HL-60/S4 treated with phorbol 12-myristate 13-acetate at 8.2 ng/mL for 4 days and 3 days (cell line): ENCODE results near the gene NAA20.

Experiments used
- in situ Hi-C: fragments of 300-500 bp; cut with MboI; formaldehyde crosslinking; loops from 2 replicates; pipeline ENCODE4 v1.15.0; 2022; ENCODE audit warnings: low sequenced_read_pairs

The NAA20 gene, protein sequence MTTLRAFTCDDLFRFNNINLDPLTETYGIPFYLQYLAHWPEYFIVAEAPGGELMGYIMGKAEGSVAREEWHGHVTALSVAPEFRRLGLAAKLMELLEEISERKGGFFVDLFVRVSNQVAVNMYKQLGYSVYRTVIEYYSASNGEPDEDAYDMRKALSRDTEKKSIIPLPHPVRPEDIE

DNA sequence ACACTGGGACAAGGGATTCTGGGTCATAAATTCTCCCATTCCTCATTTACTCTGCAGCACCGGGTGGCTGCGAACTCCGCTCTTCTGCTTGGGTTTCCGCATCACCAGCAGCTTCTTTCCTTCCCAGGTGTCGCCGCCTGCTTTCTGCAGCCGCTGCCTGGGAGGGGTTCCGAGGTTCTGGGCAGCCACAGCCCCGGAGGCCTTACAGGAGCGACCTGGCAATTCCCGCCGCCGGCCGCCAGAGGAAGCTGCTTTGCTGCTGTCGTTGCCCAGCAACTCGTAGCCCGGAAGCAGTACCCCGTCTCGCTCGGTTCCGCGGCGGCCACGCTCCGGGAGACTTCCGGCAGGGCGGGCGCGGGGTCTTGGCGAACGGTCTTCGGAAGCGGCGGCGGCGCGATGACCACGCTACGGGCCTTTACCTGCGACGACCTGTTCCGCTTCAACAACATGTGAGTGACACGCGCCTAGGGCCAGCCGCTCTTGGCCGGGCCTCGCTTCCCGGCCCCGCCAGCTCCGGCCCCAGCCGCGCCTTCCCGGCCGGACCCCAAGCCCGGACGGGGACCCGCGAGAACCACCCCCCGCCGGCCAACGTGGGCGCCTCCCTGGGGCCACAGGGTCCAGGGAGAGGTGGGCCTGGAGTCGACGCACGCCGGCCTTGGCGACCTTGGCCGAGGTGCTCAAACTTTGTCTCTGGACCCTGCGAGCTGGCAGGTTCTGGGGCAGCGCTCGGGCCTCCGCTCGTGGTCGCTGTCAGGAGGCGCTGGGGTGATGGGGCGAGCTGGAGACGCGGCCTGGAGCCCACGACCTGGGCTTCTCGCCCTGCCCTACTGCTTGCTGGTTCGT is at the start of gene NAA20:
Gene NAA20 (plus strand): TSS at position 362 of the 843 bp plus-strand sequence. CDS start 35 bp downstream, at position 397.
- in situ Hi-C loops, result no loop called here

DNA sequence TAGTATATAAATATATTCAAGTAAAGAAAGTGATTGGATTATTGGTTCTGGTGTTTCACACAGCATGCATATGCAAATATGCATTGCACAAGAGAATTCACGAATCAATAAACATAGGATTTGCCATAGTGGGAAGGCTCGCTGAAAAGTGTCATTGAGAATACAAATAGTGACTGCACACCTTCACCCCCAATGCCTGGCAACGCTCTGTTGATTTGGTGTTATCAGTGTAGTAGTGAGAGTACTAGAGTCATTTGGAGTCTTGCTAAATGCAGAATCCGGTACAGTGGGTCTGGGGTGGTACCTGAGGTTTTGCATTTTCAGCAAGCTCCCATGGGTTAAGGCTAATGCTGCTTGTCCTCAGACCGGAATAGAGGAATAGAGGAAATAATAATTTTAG is 49.7 kb upstream of the NAA20 start:
- in situ Hi-C loops, result no loop called here

DNA sequence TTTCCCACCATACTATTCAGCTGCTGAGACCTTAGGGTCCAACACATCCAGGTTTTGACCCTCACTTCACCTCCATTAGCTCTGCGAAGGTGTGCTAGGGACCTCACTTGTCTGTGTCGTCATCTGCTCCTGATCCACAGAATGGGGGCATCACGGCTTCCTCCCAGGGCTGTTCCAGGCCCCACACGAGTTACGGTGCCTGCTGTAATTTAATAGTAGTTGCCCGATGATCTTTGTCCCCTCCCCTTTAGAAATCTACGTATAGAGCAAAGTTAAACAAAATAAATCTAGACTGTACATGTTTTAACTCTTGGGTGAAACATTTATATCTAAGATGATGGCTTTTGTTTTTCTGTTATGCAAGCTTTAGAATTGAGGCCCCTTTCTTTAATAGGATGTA is 49.1 kb upstream of the NAA20 start:
- in situ Hi-C loops, result no loop called here

DNA sequence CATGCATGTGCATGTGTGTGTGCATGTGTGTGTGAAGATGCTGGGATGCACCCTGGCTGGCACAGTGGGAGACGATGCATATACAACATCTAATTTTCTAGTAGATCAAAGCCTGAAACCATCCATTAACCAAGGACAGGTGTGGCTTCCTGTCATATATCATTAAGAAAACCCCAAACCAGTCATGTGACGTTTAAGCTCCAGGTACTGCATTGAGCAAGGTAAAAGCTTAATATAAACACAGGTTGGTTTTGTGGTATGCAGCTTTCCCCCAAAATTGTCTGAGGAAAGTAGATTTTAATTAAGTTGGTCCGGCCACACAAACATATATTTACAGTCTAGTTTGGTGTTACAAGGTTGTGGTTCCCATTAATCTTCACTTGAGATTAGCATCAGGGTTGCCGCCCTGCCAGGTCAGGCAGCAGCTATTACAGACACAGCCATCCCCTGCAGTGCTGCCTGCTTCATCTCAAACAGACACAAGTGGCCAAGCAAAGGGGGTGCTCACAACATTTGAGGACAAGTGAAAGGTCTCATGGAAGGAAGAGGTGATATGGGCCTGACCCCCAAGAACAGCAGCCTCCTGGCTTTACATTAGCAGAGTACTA is 48.6 kb upstream of the NAA20 start:
- in situ Hi-C loops, result no loop called here

DNA sequence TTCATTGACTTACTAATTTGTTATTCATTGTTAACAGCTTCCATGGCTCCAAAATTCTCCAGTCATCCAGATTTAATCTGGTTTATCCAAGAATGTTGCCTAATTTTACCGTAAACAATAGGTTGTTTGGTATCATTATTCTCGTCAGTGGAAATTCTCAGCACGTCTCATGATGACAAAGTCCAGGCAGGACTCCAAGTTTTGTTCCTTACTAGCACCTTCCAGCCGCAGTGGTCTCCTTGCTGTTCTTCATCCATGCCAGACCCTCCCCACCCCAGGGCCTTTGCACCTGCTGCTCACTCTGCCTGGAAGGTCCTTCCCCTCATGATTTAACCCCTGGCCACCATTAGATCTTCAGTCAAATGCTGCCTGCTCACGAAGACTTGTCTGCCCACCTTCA is 48.1 kb upstream of the NAA20 start:
- in situ Hi-C loops, result no loop called here

DNA sequence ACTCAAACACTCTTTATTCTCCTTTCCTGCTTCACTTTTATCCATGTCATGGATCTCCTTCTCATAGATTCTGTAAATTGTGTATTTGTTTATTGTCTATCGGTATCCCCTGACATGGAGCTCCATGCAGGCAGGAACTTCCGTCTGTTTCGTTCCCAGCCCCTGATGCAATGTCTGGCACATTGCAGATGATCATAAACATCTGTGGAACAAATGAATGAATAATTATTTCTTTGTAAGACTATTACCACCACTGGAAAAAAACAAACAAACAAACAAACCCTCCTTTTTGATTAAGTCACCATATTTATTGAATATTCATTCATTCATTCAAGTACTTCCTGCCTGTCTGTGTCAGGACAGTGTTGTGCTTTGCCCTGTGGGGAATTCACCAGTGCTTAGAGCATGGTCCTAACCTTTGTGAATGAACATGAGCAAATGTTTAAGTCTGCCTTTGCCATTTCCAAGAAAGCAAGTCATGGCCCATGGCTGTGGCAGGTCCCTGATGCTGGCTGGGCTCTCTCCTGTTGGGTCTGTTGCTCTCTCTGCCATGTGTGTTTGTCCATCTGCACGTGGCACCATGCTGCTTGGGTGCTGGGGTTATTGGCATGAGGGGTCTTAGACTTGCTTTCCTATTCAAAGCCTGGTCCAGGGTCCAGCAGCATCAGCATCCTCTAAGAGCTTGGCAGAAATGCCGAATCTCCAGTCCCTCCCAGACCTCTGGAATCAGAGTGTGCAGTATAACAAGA is 47.5 kb upstream of the NAA20 start:
- in situ Hi-C loops, result no loop called here

DNA sequence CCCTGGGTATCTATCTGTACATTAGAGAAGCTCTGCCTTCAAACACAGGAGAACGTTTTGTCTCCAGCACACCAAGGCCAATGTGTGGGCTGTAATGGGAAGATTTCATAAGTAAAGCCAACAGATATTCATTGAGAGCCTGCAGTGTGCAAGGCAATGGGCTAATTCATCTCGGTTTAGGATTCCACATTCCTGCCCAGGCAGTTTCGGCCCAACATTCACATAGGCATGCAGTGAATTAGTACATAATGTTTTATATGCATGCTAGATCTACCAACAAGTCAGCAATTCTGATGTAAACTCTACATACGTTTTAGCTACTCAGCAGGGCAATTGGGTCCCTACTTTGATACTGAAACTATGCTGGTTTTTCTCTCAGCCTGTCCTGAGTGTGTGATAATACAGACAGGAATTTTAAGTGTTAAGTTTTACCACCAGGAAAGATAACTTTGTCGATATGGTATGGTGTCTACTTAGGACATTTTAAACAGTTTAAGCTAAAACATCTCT is 46.9 kb upstream of the NAA20 start:
- in situ Hi-C loops, result no loop called here

DNA sequence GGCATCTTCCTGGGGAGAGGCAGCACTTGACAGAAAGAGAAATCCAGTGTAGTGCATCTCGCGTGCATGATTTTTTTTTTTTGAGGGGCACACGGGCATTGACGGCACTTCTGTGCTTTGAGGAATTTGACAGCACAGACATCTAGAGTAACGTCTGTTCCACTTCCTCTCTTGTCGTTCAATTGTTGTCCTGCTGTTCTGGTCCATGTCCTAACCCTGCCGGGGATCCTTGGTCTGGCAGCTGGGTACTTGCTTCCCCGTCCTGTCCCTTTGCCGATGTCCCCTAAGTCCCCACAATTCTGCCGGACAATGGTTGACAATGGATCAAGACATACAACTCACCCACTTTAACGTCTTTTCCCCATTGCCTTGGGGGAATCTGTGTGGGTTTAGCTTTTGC is 46.0 kb upstream of the NAA20 start:
- in situ Hi-C loops, result no loop called here

DNA sequence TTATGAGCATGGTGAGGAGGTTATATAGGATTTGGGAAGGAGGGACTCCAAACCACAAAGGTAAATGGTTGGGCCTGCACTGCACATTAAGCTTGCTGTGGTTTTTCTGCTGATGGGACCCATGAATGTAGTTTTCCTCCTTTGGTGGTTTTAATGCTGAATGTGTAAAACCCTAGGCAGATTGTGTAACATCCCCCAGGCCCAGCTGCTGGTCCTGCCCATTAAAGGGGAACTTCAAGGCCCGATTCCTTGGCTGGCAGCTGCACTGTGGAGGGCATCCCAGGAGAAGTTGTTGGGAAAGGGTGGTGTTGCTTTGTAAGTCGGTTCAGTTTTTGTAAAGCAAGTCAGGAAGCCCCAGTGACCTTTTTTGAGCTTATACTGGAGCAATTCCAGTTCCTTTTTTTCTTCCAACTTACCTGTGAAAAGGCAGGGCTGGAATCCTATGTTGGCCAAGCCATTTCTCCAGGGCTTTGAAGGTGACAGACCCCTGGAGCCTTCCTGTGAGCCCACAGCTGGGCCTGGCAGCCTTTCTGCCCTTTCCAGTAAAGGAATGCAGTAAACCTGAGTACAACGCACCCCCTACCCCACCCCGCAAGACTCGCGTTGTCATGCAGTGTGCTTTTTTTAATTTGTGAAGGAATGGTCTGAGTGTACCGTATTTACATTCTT is 43.1 kb upstream of the NAA20 start:
- in situ Hi-C loops, result no loop called here

DNA sequence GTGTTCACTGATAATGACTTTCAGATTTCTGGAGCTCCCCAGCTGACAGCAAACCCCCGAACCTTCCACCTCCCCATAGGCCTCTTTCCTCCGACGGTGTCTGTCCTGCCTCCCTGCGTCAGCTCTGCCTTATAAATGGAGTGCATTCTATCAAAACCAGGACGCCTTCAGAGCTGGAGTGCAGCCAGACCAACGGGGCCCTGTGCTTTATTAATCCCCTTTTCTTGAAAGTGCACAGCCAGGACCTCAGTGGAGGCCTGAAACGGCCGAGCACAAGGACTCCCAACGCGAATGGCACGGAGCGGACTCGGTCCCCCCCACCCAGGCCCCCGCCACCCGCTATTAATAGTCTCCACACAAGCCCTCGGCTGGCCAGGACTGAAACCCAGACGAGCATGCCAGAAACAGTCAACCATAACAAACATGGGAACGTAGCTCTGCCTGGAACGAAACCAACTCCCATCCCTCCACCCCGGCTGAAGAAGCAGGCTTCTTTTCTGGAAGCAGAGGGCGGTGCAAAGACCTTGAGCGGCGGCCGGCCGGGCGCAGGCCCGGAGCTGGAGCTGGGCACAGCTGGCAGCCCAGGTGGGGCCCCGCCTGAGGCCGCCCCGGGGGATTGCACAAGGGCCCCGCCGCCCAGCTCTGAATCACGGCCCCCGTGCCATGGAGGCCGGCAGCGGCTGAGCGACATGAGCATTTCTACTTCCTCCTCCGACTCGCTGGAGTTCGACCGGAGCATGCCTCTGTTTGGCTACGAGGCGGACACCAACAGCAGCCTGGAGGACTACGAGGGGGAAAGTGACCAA is 42.3 kb upstream of the NAA20 start:
- in situ Hi-C loops, result loop anchor here (25.0 kb wide), 1 partner anchor 188 kb away; no protein-coding TSS in a partner anchor

DNA sequence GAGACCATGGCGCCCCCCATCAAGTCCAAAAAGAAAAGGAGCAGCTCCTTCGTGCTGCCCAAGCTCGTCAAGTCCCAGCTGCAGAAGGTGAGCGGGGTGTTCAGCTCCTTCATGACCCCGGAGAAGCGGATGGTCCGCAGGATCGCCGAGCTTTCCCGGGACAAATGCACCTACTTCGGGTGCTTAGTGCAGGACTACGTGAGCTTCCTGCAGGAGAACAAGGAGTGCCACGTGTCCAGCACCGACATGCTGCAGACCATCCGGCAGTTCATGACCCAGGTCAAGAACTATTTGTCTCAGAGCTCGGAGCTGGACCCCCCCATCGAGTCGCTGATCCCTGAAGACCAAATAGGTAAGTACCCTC is 41.7 kb upstream of the NAA20 start:
- in situ Hi-C loops, result loop anchor here (25.0 kb wide), 1 partner anchor 188 kb away; no protein-coding TSS in a partner anchor

DNA sequence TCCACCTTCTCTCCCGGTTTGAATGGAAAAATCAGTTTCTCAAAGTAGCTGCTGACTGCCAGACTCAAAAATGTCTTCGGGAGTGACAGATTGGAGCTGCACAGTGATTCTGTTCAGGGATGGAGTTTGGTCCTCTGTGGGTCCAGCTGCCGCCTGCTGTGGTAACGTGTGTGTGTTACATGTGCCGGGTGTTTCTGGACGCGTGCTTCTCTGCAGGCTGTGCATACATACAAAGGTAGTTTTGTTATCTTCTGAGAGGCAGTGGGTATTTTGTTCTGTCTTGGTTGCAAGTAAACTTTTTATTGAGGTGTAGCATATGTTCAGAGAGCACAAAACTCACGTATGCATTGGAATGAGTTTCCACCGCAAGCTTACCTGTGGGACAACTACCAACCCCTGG is 41.3 kb upstream of the NAA20 start:
- in situ Hi-C loops, result loop anchor here (25.0 kb wide), 1 partner anchor 189 kb away; no protein-coding TSS in a partner anchor

DNA sequence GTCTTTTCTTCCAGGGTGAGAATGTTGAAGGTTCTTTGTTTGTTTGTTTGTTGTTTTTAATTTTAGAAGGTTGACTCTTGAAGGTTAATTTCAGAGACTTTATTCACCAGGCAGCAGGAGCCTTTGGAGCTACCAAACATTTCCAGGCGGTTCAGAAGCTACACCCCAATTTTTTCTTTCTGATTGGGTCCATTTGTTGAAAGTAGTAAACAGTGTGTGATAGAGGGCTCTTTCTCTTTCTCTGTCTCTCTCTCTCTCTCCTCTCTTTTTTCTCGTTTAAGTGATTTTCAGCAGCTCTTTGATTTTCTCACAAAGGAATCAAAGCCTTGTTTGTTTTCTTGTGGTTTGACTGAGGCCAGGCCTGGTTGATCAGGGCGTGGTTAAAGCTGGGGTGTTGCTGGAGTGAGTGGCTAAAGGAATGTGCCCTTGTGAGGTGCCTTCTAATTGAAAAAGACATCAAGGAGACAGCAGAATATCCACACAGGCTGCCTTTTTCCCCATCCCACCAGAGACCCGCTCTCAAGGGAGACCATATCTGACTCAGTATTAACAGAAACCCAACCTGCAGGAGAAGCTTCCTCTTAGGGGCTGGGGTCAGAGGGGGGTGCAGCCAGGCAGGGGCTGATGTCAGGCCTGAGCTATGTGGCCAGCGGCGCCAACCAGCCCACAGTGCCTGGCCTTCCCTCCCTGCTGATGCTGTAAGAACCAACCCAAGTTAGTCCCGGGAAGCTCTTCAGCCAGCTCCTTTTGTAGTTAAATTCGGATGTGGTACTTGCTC is 40.4 kb upstream of the NAA20 start:
- in situ Hi-C loops, result loop anchor here (25.0 kb wide), 1 partner anchor 189 kb away; no protein-coding TSS in a partner anchor

DNA sequence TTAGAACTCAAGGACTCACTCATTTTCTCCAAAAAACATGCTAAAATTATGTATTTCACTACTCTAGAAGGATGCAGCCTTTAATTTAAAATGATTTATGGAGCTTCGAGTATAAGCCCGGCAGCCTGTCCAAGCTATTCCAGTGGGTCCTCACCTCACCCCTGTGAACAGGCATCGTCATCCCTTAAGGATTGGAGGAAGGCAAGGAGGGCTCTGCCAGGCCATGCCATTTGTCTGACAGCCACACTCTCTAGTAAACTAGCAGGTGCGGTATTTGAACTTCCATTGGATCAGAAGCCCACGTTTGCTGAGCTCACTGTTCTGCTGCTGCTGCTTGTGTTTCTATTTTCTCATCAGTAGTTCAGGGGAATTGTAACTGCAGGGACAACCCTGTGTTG is 39.8 kb upstream of the NAA20 start:
- in situ Hi-C loops, result loop anchor here (25.0 kb wide), 1 partner anchor 190 kb away; no protein-coding TSS in a partner anchor

DNA sequence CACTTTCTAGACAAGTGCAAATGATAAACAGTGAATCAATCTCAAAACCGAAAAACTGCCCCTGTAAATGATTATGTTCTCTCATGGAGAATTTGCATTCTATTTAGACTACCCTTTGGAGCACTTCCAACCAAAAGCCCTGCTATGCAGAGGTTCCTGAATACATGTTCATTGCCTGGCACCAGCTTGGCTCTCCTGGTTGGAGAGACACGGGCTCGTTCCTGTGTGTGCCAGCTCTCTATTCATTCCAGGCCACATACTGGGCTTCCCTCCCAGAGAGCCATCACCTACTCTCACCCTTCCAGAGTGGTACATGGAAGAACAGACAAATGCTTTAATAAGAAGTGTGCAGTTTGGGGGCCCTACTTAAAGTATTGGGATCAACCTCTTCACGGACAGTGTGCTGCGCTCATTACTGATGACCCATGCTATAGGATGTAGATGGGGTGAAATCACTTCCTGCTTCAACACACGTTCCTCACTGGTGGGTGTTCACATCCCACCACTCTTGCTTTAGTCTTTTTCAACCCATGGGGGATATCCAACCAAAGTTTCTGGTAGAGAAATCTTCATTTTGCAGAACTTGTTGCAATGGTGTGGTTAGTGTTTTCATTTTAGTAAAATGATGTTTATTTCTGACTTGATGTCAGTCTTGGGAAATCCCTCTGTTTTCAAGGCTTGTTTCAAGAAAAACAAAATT is 38.5 kb upstream of the NAA20 start:
- in situ Hi-C loops, result loop anchor here (25.0 kb wide), 1 partner anchor 191 kb away; no protein-coding TSS in a partner anchor

DNA sequence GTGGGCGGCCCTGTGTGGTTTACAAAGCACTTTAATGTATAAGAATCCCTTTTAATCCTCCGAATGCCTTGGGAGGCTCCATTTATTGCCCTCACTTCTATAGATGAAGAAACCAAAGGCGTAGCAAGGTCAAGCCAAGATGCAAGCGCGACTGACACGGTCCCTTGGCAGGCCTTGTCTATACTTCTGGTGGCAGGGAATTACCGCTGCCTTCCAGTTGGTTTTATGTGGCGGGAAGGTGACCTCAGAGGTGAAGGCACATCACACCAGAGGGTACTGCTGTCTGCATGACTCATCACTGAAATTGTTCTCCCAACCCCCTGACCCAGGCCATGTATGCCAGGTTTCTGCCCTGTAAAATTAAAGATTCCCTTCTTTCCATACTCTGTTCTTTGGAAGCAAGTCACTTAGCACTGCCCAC is 36.1 kb upstream of the NAA20 start:
- in situ Hi-C loops, result loop anchor here (25.0 kb wide), 1 partner anchor 194 kb away; no protein-coding TSS in a partner anchor

DNA sequence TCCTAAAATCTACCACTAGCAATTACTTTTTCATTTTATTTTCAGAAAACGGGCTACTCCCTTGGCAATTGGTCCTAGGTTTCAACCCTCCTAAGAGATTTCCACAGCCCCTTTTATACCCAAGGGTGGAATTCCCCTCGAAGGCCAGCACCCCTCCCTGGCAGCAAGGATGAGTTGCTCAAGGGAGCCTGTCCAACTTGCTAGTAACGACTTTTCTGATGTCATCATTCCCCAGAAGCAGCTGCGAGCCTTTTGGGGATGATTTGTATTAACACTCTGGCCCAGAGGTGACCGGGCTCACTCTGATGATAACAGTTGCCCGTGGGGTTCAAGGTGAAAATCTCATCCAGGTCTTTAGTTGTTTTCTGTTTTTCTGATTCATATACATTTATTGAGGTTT is 30.7 kb upstream of the NAA20 start:
- in situ Hi-C loops, result loop anchor here (25.0 kb wide), 1 partner anchor 199 kb away; no protein-coding TSS in a partner anchor

DNA sequence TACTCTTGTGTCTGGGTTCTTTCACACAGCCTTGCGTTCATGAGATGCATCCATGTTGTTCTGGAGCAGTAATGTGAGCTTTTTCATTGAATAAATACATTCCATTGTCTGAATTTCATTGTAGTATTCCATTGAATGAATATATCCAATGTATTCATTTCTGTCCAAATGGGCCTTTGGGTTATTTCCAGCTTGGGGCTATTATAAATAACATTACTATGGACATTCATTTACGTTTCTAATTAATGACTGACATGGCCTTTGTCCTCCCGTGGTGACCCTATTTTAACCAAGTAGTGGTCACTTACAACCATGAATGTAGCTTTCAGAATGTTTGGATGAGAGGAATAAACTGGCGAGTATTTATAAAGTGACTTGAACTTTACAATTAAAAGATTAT is 30.1 kb upstream of the NAA20 start:
- in situ Hi-C loops, result loop anchor here (25.0 kb wide), 1 partner anchor 200 kb away; no protein-coding TSS in a partner anchor
